HFFc6 (cell line): Measurements from ENCODE around the gene CDC14B. TPM values are rescaled to one million over a fixed set of nuclear protein-coding genes. Genes with fewer than 3 reads are reported as not detected.

ENCODE experiments used
- DNase-seq: peaks from one replicate; pipeline ENCODE4 v3.0.0-alpha.2; 2018
- H3K27ac Mint-ChIP-seq: 2 replicates; pipeline ENCODE4 v1.8.0; 2020; ENCODE audit warnings: mild to moderate bottlenecking, mixed read lengths
- H3K27me3 Mint-ChIP-seq: 2 replicates; pipeline ENCODE4 v1.8.0; 2021; ENCODE audit warnings: mild to moderate bottlenecking, moderate library complexity, mixed read lengths; ENCODE audit not compliant: insufficient read depth
- H3K36me3 Mint-ChIP-seq: 2 replicates; pipeline ENCODE4 v1.8.0; 2021; ENCODE audit warnings: low read depth, mixed read lengths
- H3K4me1 Mint-ChIP-seq: 2 replicates; pipeline ENCODE4 v1.8.0; 2020; ENCODE audit warnings: low read depth, mixed read lengths
- H3K4me3 Mint-ChIP-seq: 2 replicates; pipeline ENCODE4 v1.8.0; 2020; ENCODE audit warnings: mild to moderate bottlenecking, moderate library complexity, mixed read lengths
- H3K9me3 Mint-ChIP-seq: 2 replicates; pipeline ENCODE4 v1.8.0; 2020; ENCODE audit warnings: mild to moderate bottlenecking, mixed read lengths
- CTCF ChIP-seq: fragments of 200-600 bp; sonication (generic); IDR thresholded peaks from 2 replicates; pipeline ENCODE4 v1.5.0; 2021; ENCODE audit warnings: antibody characterized with exemption, mild to moderate bottlenecking
- total RNA-seq, 6 experiments: library from RNA; stranded (reverse); fragmentation: NEBNext Ultra II Directional; extraction: Animal tissue kit (Norgen Biotek cat#: 25700); gene quantifications; 2 replicates in 1 of 6; 3 replicates in 5 of 6; pipeline ENCODE4 v1.2.3, GENCODE V29; 2021

Gene CDC14B
- total RNA-seq, 6 experiments from 2014 or later: 10.7 to 14.9 (median 12.1) TPM

GRCh38 chr9:96450613-96451528 lies 168.8 kb downstream of the CDC14B start:
- no peak for DNase-seq
- Mint-ChIP-seq H3K4me1 (peaks cover 55% of the 10 kb centered on the region), H3K36me3 (no peaks in the 10 kb centered on the region), H3K27ac (peak overlapping the region; percentile 86), H3K4me3 (peak overlapping the region; percentile 94), H3K27me3 (no peaks in the 10 kb centered on the region; the same call in 1 of the 2 replicates), H3K9me3 (no peaks in the 10 kb centered on the region)
- no peak for TF ChIP-seq CTCF

Other genes with a start within 250 kb of the CDC14B start
- gene SLC35D2, start 236.1 kb downstream of the CDC14B start, total RNA-seq: 10 to 100 TPM; 15.6 to 23.9 (median 19.9) TPM
- gene ZNF367, start 201.5 kb downstream of the CDC14B start, total RNA-seq: 10 to 100 TPM in 5 of 6 experiments, 1 to 10 TPM in 1; 6.1 to 12.2 (median 11.5) TPM
- 10 to 100 TPM; 20.1 to 26.6 (median 24.9) TPM for gene HABP4, start 169.7 kb downstream of the CDC14B start, total RNA-seq
- 10 to 100 TPM; 16.3 to 19.7 (median 17.8) TPM for gene PRXL2C, start 35.5 kb upstream of the CDC14B start, total RNA-seq
- 1 to 10 TPM; 5.8 to 9.2 (median 7.1) TPM for gene ZNF510, start 158.2 kb upstream of the CDC14B start, total RNA-seq
- 1 to 10 TPM; 1.3 to 2.5 (median 2.0) TPM for gene ZNF782, start 234.7 kb upstream of the CDC14B start, total RNA-seq